Heart left ventricle (tissue), 16 donors: ENCODE data around the gene CHERP. TPM values are rescaled to one million over a fixed set of nuclear protein-coding genes. Genes with fewer than 3 reads are reported as not detected.
"Not testable (repeated sequence)": the region's sequence is repeated elsewhere in the genome, so short reads cannot be mapped to it uniquely, and the experiment has no call there.

ENCODE experiments used
- ATAC-seq, 4 donors: fragments of 200-7000 bp; cut with Tn5 transposase; one replicate each; pipeline ENCODE4 v1.9.1; 2020 to 2022; ENCODE audit warnings: moderate library complexity in 4 of 4, mild to moderate bottlenecking in 3 of 4, moderate number of reproducible peaks in 1 of 4
- DNase-seq, 5 donors: peaks; one replicate each; pipeline ENCODE4 v3.0.0-alpha.2; 2020
- H3K27ac ChIP-seq, 12 donors: fragments of 200-600 bp; sonication (generic) in 4 of 12; one replicate each; pipeline versions ENCODE4 v1.5.0 to v1.8.0; 2016 to 2022; ENCODE audit warnings: mild to moderate bottlenecking in 2 of 12
- H3K27me3 ChIP-seq, 9 donors: fragments of 200-600 bp; sonication (generic) in 2 of 9; one replicate each; pipeline versions ENCODE4 v1.5.1 to v1.8.0; 2016 to 2022; ENCODE audit warnings: mild to moderate bottlenecking in 3 of 9
- H3K36me3 ChIP-seq, 9 donors: fragments of 200-600 bp; sonication (generic) in 2 of 9; one replicate each; pipeline versions ENCODE4 v1.5.0 to v1.8.0; 2018 to 2022; ENCODE audit warnings: mild to moderate bottlenecking in 2 of 9
- H3K4me1 ChIP-seq, 12 donors: fragments of 200-600 bp; sonication (generic) in 4 of 12; one replicate each; pipeline versions ENCODE4 v1.5.0 to v1.8.0; 2016 to 2022; ENCODE audit warnings: mild to moderate bottlenecking in 3 of 12
- H3K4me3 ChIP-seq, 12 donors: fragments of 200-600 bp; sonication (generic) in 4 of 12; one replicate each; pipeline versions ENCODE4 v1.5.0 to v1.8.0; 2017 to 2022; ENCODE audit warnings: mild to moderate bottlenecking in 9 of 12, moderate library complexity in 4 of 12
- H3K9me3 ChIP-seq, 12 donors: fragments of 200-600 bp; sonication (generic) in 4 of 12; one replicate each; pipeline versions ENCODE4 v1.5.0 to v1.8.0; 2016 to 2022; ENCODE audit warnings: mild to moderate bottlenecking in 1 of 12
- POLR2A ChIP-seq, 2 donors: fragments of 450-650 bp; IDR thresholded peaks; one replicate each; pipeline ENCODE4 v1.6.1; 2017; ENCODE audit warnings: antibody characterized with exemption in 2 of 2, mild to moderate bottlenecking in 2 of 2, moderate library complexity in 2 of 2
- WGBS, 4 donors: extraction: QIAGEN DNeasy Blood & Tissue Kit in 2 of 4; methylation state at CpG; one replicate each; pipeline versions ENCODE4 v1.1.5 to v1.1.7; 2013 to 2018; 5-methylcytosine and 5-hydroxymethylcytosine counted together
- intact Hi-C, 10 donors: fragments of 100-400 bp; cut with DNase I; formaldehyde crosslinking; loops; one replicate each; pipeline versions ENCODE4 v1.11.1 to v1.14.2; 2022
- polyA plus RNA-seq, 2 donors: library from polyadenylated mRNA; stranded (reverse); fragments of 200-250 nt; gene quantifications; one replicate each; pipeline ENCODE4 v1.2.3, GENCODE V29; 2013
- total RNA-seq, 9 donors: library from RNA; depleted of rRNA in 2 of 9; stranded (reverse); fragments of >200 nt in 2 of 9; fragmentation: NEBNext Ultra II Directional in 3 of 9; extraction: Animal tissue kit (Norgen Biotek cat#: 25700) in 3 of 9; gene quantifications; one replicate each; pipeline versions ENCODE4 v1.1.0 to v1.2.4, GENCODE V29; 2016 to 2023
- TF ChIP-seq, protein P1 (sequence below), 12 donors: fragments of 200-600 bp; sonication (generic) in 4 of 12; IDR thresholded peaks; one replicate each; pipeline versions ENCODE4 v1.5.0 to v1.8.0; 2018 to 2022; ENCODE audit warnings: antibody characterized with exemption in 12 of 12, mild to moderate bottlenecking in 5 of 12
- donor health status: ischemic (EF 13 %, LVEDD 7.1; RV severe dilation, severe dysfunction).
- donor health status: healthy with polysubstance abuse.
- donor health status: DM: no; HTN: yes; CAD: no.
- donor health status: DM: no; HTN: no; CAD: no.
- donor health status: ischemic (EF 25% LVEDD 6.9; RV normal size, moderate dysfunction).
- donor health status: ischemic (EF 25% LVEDD 5.7; RV mildly dilated, moderate dysfunction).
- donor health status: healthy.
- donor health status: DM: yes; HTN: yes; CAD: no.
- donor health status: ischemic (EF 35%, LVEDD 5.7; RV mildly dilated, moderate dysfunction).
- donor health status: nonischemic (EF 11% LVEDD 7.7; RV severe dilation, severe dysfunction).
- donor health status: DM: yes; HTN: yes; CAD: no.
- donor health status: PGD.
- donor health status: ischemic (EF 29% LVEDD 5.4; RV normal size, mild dysfunction).
- donor health status: nonischemic (EF 23%, LVEDD 6.1; RV moderate dilation, normal function).

CHERP gene
- total and polyA plus RNA-seq, 11 donors = 5.7 to 24.6 (median 16.1) TPM

GRCh38 chr19:16559780-16560276, 17.6 kb upstream of the CHERP start:
- H3K4me3 ChIP-seq = no peak overlapping the region
- WGBS, 4 donors = 79 to 89% (median 87%) methylated on average over 10 of the region's 10 CpGs
- H3K9me3 ChIP-seq = no peaks in the 10 kb centered on the region
- H3K27ac ChIP-seq = no peak overlapping the region
- H3K4me1 ChIP-seq = no peaks in the 10 kb centered on the region
- ATAC-seq (no peak), DNase-seq (no peak)
- intact Hi-C loops = no loop called here
- H3K36me3 ChIP-seq = peaks cover 0 to 89% (median 74%) of the 10 kb centered on the region in 9 donors
- H3K27me3 ChIP-seq = no peaks in the 10 kb centered on the region
- TF ChIP-seq, protein P1, sequence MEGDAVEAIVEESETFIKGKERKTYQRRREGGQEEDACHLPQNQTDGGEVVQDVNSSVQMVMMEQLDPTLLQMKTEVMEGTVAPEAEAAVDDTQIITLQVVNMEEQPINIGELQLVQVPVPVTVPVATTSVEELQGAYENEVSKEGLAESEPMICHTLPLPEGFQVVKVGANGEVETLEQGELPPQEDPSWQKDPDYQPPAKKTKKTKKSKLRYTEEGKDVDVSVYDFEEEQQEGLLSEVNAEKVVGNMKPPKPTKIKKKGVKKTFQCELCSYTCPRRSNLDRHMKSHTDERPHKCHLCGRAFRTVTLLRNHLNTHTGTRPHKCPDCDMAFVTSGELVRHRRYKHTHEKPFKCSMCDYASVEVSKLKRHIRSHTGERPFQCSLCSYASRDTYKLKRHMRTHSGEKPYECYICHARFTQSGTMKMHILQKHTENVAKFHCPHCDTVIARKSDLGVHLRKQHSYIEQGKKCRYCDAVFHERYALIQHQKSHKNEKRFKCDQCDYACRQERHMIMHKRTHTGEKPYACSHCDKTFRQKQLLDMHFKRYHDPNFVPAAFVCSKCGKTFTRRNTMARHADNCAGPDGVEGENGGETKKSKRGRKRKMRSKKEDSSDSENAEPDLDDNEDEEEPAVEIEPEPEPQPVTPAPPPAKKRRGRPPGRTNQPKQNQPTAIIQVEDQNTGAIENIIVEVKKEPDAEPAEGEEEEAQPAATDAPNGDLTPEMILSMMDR (IDR thresholded peaks at IDR 0.05) = no peak
- TF ChIP-seq POLR2A (IDR thresholded peaks at IDR 0.05) = no peak

DNA sequence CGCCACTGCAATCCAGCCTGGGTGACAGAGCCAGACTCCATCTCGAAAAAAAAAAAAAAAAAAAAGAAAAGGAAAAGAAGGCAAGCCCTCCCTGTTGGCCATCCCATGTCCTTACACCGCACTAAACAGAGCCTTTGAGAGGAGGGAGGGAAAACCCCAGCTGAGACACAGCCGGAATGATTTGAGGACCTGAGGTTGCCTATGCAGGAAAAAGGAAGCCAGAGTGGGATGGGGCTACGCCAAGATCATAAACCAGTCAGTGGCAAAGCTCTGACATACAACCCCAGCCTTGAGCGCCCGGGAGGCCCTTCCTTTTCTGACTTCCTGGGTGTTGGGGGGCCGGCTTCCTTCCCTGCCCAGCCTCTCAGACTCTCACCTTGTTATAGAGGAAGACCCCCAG, 12.5 kb upstream of the CHERP start:
- WGBS, 4 donors = 79 to 93% (median 86%) methylated on average over 8 of the region's 8 CpGs
- TF ChIP-seq, protein P1 (IDR thresholded peaks at IDR 0.05) = no peak
- no peak for TF ChIP-seq POLR2A (IDR thresholded peaks at IDR 0.05)

GRCh38 chr19:16551902-16552301, 9.7 kb upstream of the CHERP start:
- not testable (repeated sequence) for ATAC-seq, H3K27ac ChIP-seq, DNase-seq

More for the DNA sequence above, 12.5 kb upstream of the CHERP start:
- DNase-seq = no peak
- H3K9me3 ChIP-seq = no peaks in the 10 kb centered on the region
- H3K4me3 ChIP-seq = no peak overlapping the region
- H3K36me3 ChIP-seq = peaks cover 0 to 86% (median 68%) of the 10 kb centered on the region in 9 donors
- no peak for ATAC-seq
- H3K27me3 ChIP-seq = no peaks in the 10 kb centered on the region
- intact Hi-C loops = no loop called here
- no peaks in the 10 kb centered on the region for H3K4me1 ChIP-seq
- no peak overlapping the region for H3K27ac ChIP-seq

DNA sequence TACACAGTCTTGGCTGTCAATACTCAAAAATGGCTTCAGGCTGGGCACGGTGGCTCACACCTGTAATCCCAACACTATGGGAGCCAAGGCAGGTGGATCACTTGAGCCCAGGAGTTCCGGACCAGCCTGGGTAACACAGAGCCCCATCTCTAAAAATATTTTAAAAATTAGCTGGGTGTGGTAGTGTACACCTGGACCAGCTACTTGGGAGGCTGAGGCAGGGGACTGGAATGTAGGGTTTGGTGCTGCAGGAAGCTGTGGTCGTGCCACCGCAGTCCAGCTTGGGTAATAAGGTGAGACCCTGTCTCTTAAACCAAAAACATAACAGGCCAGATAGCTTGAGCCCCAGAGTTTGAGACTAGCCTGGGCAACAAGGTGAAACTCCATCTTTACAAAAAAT, 6.7 kb upstream of the CHERP start:
- ATAC-seq (no peak), DNase-seq (no peak)
- no peaks in the 10 kb centered on the region for H3K9me3 ChIP-seq
- H3K4me3 ChIP-seq = no peak overlapping the region
- peaks cover 0 to 38% (median 33%) of the 10 kb centered on the region in 9 donors for H3K36me3 ChIP-seq
- no peaks in the 10 kb centered on the region for H3K27me3 ChIP-seq
- intact Hi-C loops = no loop called here
- H3K4me1 ChIP-seq = peaks cover 0 to 12% (median 1%) of the 10 kb centered on the region in 12 donors
- no peak overlapping the region for H3K27ac ChIP-seq
- WGBS, 4 donors = 93 to 95% (median 95%) methylated on average over 4 of the region's 4 CpGs
- no peak for TF ChIP-seq POLR2A (IDR thresholded peaks at IDR 0.05)
- TF ChIP-seq, protein P1 (IDR thresholded peaks at IDR 0.05) = no peak

More at GRCh38 chr19:16551902-16552301, 9.7 kb upstream of the CHERP start:
- 95 to 97% (median 95%) methylated on average over 6 of the region's 6 CpGs for WGBS, 4 donors
- H3K4me1 ChIP-seq, intact Hi-C loops, H3K4me3 ChIP-seq, H3K9me3 ChIP-seq, H3K27me3 ChIP-seq: not testable (repeated sequence)
- H3K36me3 ChIP-seq = peaks cover 0 to 66% (median 52%) of the 10 kb centered on the region in 9 donors
